Measurements from ENCODE around the gene TP63. TPM values are rescaled to one million over a fixed set of nuclear protein-coding genes. Genes with fewer than 3 reads are reported as not detected.

Gene TP63
- total RNA-seq (under 1 TPM in 3 of 4 donors, not detected in 1; under 0.01 to 0.28 (median 0.16) TPM), polyA plus RNA-seq (under 1 TPM in 1 of 3 donors, not detected in 2; 0.13 TPM)

DNA sequence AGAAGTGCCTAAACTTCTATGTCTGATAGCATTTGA, at the start of gene TP63:
TSS of gene TP63 (plus strand) at position 17 of the 36 bp plus-strand sequence. CDS start 127 bp downstream, outside the sequence.
- intact Hi-C loops (cut with DNase I), result no loop called here
- DNase-seq, result no peak
- Histone ChIP-seq H3K9me3 (no peaks in the 10 kb centered on the region), H3K27me3 (no peaks in the 10 kb centered on the region), H3K4me3 (peak within 1 kb of the TSS in 2 of 4 donors; percentile 6 to 12), H3K4me1 (no peaks in the 10 kb centered on the region), H3K27ac (peak within 1 kb of the TSS in 2 of 4 donors; percentile 9 to 15), H3K36me3 (no peaks in the 10 kb centered on the region)
- no peak for TF ChIP-seq POLR2A (IDR thresholded peaks at IDR 0.05)
- no peak for TF ChIP-seq POLR2AphosphoS5 (IDR thresholded peaks at IDR 0.05)
- TF ChIP-seq, protein P1, sequence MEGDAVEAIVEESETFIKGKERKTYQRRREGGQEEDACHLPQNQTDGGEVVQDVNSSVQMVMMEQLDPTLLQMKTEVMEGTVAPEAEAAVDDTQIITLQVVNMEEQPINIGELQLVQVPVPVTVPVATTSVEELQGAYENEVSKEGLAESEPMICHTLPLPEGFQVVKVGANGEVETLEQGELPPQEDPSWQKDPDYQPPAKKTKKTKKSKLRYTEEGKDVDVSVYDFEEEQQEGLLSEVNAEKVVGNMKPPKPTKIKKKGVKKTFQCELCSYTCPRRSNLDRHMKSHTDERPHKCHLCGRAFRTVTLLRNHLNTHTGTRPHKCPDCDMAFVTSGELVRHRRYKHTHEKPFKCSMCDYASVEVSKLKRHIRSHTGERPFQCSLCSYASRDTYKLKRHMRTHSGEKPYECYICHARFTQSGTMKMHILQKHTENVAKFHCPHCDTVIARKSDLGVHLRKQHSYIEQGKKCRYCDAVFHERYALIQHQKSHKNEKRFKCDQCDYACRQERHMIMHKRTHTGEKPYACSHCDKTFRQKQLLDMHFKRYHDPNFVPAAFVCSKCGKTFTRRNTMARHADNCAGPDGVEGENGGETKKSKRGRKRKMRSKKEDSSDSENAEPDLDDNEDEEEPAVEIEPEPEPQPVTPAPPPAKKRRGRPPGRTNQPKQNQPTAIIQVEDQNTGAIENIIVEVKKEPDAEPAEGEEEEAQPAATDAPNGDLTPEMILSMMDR (IDR thresholded peaks at IDR 0.05), result no peak
- TF ChIP-seq EP300 (IDR thresholded peaks at IDR 0.05), result no peak

DNA sequence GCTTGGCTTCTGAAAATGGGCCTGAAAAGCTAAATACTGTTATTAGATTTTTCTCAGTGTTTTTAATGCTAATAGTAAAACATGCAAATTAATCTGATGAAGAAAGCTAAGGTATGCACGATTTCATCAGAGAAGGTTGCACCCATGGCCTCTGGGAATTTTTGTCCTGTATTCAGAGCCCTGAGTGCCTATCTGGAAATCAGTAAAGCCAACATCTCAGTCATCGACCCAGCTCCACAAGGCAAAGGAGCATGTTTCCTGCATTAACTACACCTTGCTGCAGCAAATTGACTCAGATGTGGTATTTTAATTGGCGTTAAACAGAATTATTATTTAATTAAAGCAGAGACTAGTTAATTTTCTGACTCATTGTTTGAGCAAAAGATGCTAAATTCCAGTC, 49.0 kb upstream of the TP63 start:
- WGBS, 2 donors, result 91 to 94% methylated on average over 3 of the region's 3 CpGs
- H3K4me1 ChIP-seq, result no peaks in the 10 kb centered on the region
- TF ChIP-seq POLR2A (IDR thresholded peaks at IDR 0.05) (no peak), POLR2AphosphoS5 (IDR thresholded peaks at IDR 0.05) (no peak)

DNA sequence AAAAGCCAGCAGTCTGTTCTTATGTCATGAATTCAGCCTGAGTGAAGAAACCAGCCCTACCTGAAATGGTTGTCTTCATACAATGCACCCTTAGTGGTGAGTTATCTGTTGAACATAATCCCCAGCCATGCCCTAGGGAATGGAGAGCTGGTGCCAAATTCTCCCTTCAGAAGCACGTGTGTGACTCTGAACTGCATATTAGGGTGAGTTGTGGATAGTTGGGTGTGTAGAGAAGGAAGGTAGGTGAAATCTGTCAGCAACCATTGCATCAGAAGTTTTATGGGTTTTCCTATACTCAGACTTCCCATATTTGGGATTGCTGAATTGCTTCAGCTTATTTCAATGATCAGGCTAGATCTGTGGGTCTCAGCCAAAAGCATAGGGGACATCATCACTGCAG, 46.5 kb upstream of the TP63 start:
- no peak overlapping the region for H3K4me3 ChIP-seq
- no peaks in the 10 kb centered on the region for H3K4me1 ChIP-seq
- 82 to 89% methylated on average over 1 of the region's 1 CpG for WGBS, 2 donors
- H3K27ac ChIP-seq, result no peak overlapping the region
- no peak for TF ChIP-seq POLR2AphosphoS5 (IDR thresholded peaks at IDR 0.05)
- no peak for TF ChIP-seq EP300 (IDR thresholded peaks at IDR 0.05)
- TF ChIP-seq, protein P1 (IDR thresholded peaks at IDR 0.05), result no peak
- no peak for TF ChIP-seq POLR2A (IDR thresholded peaks at IDR 0.05)
- no peaks in the 10 kb centered on the region for H3K27me3 ChIP-seq
- no peaks in the 10 kb centered on the region for H3K36me3 ChIP-seq
- no peaks in the 10 kb centered on the region for H3K9me3 ChIP-seq
- intact Hi-C loops (cut with DNase I), result no loop called here
- DNase-seq, result no peak

More for the DNA sequence above, 49.0 kb upstream of the TP63 start:
- Histone ChIP-seq H3K36me3 (no peaks in the 10 kb centered on the region), H3K4me3 (no peak overlapping the region), H3K27me3 (no peaks in the 10 kb centered on the region), H3K27ac (no peak overlapping the region), H3K9me3 (no peaks in the 10 kb centered on the region)
- no peak for DNase-seq
- intact Hi-C loops (cut with DNase I), result no loop called here

DNA sequence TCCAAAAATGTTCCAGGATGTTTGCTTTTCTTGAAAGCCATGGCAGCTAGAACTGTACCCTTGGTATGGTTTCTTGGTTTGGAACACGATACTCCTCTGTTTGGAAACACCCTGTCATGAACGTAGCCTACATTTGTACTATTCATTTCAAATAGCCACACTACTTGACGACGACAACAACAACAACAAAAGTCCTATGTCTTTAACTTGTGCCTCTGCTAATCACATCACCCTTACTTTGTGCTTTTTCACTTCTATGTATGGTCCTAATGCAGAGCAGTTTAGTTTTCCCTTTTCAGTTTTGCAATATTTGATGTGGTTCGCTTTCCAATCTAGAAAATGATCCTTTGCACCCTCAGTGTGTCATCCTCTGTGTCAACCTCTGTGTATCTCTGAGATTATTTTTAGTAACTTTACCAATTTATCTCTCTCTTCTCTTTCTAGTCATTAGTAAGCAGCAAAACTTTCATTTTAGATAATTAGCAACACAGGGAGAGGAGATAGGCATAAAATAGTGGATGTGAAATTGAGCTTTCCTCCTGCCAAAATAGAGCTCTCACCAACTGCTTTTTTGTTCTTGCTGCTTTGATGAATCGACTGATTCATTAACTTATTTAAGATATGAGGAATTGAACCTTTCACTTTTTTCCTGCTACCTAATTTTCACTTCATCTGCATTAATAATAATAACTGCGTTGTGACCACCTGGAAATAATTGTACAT, 44.1 kb upstream of the TP63 start:
- Histone ChIP-seq H3K36me3 (no peaks in the 10 kb centered on the region), H3K4me3 (no peak overlapping the region), H3K9me3 (no peaks in the 10 kb centered on the region), H3K27ac (no peak overlapping the region), H3K27me3 (no peaks in the 10 kb centered on the region), H3K4me1 (no peaks in the 10 kb centered on the region)
- WGBS, 2 donors, result 88 to 94% methylated on average over 7 of the region's 7 CpGs
- no peak for DNase-seq
- intact Hi-C loops (cut with DNase I), result no loop called here
- no peak for TF ChIP-seq EP300 (IDR thresholded peaks at IDR 0.05)
- no peak for TF ChIP-seq POLR2A (IDR thresholded peaks at IDR 0.05)
- TF ChIP-seq POLR2AphosphoS5 (IDR thresholded peaks at IDR 0.05), result no peak
- TF ChIP-seq, protein P1 (IDR thresholded peaks at IDR 0.05), result no peak

DNA sequence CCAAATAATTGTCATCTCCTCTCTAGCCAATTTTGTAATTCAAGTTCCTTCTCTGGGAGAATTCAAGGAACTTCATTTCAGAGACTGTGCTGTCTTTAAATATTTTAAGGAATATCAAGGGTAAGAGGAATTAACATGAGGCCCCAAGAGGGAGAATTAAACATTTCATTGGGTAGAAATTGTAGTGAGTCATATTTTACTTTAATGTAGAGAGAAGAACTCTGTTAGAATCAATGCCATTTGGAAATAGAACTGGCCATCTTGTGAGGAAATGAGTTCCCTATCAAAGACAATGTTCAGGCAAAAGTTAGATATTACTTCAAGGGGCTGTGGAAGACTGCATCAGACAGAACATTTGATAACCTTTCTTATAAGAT, 43.5 kb upstream of the TP63 start:
- Histone ChIP-seq H3K4me1 (no peaks in the 10 kb centered on the region), H3K4me3 (no peak overlapping the region), H3K27me3 (no peaks in the 10 kb centered on the region), H3K27ac (no peak overlapping the region), H3K9me3 (no peaks in the 10 kb centered on the region), H3K36me3 (no peaks in the 10 kb centered on the region)
- TF ChIP-seq POLR2AphosphoS5 (IDR thresholded peaks at IDR 0.05) (no peak), POLR2A (IDR thresholded peaks at IDR 0.05) (no peak), EP300 (IDR thresholded peaks at IDR 0.05) (no peak)
- TF ChIP-seq, protein P1 (IDR thresholded peaks at IDR 0.05), result no peak
- no peak for DNase-seq
- intact Hi-C loops (cut with DNase I), result no loop called here

All from sigmoid colon (tissue), 7 donors.